NB4 (cell line): Measurements from ENCODE around the gene ZNF268.

Experiments used
- CTCF ChIP-seq: IDR thresholded peaks from one replicate; pipeline ENCODE4 v1.5.1; 2012; ENCODE audit warnings: low read depth, low read length
- POLR2A ChIP-seq: IDR thresholded peaks from 2 replicates; pipeline ENCODE4 v1.6.1; 2011; ENCODE audit warnings: mild to moderate bottlenecking; ENCODE audit not compliant: insufficient read length; ENCODE audit errors: extremely low read depth

DNA sequence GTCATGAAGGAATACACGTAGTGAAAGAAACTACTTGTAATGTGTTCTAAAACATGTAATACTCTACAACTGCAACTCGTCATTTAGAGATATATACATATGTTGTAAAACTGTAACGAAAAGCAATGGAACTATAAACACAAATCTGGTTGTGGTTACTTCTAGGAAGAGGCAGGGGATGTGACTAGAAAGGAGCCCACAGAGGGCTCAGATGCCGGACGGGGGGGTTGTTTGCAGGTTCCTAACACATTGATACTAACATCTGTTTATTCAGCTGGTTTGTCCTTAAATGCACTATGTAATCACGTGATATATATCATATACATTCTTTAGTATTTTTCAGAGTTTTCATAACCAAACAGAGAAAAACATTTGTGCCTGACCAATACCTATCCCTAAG lies 70.4 kb downstream of the ZNF268 start:
- TF ChIP-seq POLR2A (no peak), CTCF (no peak)
